ENCODE results near the gene HNRNPUL1. TPM values are rescaled to one million over a fixed set of nuclear protein-coding genes. Genes with fewer than 3 reads are reported as not detected.

HNRNPUL1 gene
- total RNA-seq, 1 donor from 2014 or later: 191 TPM

DNA sequence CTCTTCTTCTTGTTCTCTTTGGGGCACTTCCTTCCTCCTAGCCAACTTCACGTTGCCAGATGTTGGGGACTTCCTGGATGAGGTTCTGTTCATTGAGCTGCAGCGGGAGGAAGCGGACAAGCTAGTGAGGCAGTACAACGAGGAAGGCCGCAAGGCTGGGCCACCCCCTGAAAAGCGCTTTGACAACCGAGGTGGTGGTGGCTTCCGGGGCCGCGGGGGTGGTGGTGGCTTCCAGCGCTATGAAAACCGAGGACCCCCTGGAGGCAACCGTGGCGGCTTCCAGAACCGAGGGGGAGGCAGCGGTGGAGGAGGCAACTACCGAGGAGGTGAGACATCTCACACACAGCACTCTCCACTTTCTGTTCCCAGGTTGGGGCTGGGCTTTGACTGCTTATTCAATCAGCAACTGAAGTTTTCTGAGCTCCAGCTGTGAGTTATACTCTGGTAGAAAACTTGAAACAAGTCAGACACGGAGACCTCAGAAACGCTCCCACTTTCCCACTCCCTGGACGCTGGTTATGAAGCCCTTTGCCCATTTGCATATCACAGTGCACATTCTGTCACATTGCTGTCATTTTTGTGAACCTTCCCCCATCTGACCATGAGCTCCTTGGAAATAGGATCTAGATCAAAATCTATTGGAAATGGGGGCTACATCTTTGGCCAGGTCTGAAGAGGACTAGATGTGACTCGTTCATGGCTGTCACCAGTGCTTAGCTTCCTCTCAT lies 38.6 kb downstream of the HNRNPUL1 start:
- H3K36me3 ChIP-seq: peaks cover 95% of the 10 kb centered on the region
- intact Hi-C loops (cut with DNase I): no loop called here
- TF ChIP-seq, protein P1, sequence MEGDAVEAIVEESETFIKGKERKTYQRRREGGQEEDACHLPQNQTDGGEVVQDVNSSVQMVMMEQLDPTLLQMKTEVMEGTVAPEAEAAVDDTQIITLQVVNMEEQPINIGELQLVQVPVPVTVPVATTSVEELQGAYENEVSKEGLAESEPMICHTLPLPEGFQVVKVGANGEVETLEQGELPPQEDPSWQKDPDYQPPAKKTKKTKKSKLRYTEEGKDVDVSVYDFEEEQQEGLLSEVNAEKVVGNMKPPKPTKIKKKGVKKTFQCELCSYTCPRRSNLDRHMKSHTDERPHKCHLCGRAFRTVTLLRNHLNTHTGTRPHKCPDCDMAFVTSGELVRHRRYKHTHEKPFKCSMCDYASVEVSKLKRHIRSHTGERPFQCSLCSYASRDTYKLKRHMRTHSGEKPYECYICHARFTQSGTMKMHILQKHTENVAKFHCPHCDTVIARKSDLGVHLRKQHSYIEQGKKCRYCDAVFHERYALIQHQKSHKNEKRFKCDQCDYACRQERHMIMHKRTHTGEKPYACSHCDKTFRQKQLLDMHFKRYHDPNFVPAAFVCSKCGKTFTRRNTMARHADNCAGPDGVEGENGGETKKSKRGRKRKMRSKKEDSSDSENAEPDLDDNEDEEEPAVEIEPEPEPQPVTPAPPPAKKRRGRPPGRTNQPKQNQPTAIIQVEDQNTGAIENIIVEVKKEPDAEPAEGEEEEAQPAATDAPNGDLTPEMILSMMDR (IDR thresholded peaks at IDR 0.05): no peak
- no peaks in the 10 kb centered on the region for H3K9me3 ChIP-seq
- H3K27ac ChIP-seq: peak overlapping the region; percentile 31
- H3K27me3 ChIP-seq (ENCODE audit: low read depth): no peaks in the 10 kb centered on the region
- DNase-seq: no peak
- H3K4me3 ChIP-seq: peak overlapping the region; percentile 13
- ATAC-seq: no peak
- H3K4me1 ChIP-seq: peaks cover 43% of the 10 kb centered on the region

DNA sequence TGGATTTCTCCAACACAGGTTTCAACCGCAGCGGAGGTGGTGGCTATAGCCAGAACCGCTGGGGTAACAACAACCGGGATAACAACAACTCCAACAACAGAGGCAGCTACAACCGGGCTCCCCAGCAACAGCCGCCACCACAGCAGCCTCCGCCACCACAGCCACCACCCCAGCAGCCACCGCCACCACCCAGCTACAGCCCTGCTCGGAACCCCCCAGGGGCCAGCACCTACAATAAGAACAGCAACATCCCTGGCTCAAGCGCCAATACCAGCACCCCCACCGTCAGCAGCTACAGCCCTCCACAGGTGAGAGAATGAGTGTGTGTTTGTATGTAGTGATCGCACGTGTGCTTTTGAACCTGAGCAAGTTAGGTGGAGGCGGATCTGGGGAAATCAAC lies 39.8 kb downstream of the HNRNPUL1 start:
- intact Hi-C loops (cut with DNase I): no loop called here
- Histone ChIP-seq H3K36me3 (peaks cover 90% of the 10 kb centered on the region), H3K4me3 (no peak overlapping the region), H3K9me3 (no peaks in the 10 kb centered on the region), H3K27me3 (ENCODE audit: low read depth) (no peaks in the 10 kb centered on the region), H3K27ac (no peak overlapping the region), H3K4me1 (peaks cover 43% of the 10 kb centered on the region)
- DNase-seq (no peak), ATAC-seq (no peak)
- TF ChIP-seq, protein P1 (IDR thresholded peaks at IDR 0.05): no peak

DNA sequence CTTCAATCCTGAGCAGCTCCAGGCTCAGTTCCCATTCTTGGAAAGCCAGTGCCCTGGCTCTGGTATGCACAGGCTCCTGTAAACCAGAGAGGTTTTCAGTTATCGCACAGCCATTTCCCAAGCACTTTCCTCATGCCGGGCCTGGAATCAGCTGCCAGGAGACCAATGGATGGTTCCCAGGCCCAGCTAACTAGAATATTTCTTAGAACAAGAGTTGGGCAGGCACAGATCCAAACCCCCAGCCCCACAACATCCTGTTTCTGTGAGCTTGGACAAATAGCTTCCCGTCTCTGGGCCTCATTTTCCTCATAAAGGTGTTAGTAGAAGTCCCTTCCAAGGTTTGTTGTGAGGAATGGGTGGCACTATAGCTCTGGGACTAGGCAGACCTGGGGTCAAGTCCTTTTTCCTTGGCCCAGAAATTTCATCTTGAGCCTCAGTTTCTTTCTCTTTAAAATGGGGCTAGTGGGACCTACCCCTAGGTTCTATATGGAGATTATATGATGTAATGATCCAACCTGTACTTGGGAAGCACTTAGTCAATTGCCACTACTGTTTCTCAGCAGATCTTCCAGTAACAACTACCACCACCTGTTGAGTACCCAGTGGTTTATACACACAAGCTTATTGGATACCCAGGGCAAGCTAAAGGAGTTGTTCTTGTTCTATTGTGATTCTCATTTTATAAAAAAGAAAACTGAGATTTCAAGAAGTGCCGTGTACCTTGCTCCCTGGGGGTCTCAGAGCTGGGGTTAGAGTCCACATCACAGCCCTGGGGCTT lies 40.7 kb downstream of the HNRNPUL1 start:
- H3K4me1 ChIP-seq: peaks cover 40% of the 10 kb centered on the region
- intact Hi-C loops (cut with DNase I): no loop called here

DNA sequence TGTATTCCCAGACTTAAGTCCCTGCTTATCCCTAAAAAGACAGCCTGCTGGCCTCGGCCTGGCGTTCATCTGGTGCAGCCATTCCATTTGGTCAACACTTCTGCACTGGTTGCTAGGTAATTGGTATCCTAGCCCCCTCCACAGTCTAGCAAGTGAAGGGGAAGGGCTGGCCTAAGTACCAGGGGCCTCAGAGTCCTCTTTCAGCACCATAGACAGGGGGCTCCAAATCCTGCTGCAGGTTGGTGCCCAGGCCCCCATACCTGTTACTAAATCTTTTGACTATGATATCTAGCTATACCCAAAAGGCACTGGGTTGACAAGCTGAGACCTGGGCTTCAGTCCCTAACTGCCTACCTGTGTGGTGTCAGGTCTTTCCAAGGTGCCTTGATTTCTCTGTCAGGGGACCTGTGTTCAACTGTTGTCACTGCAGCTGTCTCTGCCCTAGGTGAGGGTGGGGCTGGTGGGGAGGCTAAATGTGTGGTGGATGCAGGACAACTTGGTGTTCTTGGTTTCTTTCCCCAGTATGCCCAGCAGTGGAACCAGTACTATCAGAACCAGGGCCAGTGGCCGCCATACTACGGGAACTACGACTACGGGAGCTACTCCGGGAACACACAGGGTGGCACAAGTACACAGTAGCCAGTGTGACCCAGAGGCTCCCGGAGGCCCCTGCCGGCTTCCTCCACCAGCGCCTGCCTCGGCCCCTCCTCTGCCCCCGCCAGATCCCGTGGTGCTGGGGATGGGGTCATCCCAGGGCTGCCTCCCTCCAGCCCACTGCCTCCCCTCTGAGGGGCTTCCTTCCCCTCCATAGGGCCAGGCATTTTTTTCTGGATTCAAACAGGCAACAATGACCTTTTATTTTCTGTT lies 42.0 kb downstream of the HNRNPUL1 start:
- ATAC-seq (no peak), DNase-seq (no peak)
- Histone ChIP-seq H3K36me3 (peaks cover 69% of the 10 kb centered on the region), H3K9me3 (no peaks in the 10 kb centered on the region), H3K27ac (peak overlapping the region; percentile 94), H3K4me1 (peaks cover 37% of the 10 kb centered on the region), H3K27me3 (ENCODE audit: low read depth) (no peaks in the 10 kb centered on the region), H3K4me3 (no peak overlapping the region)
- TF ChIP-seq, protein P1 (IDR thresholded peaks at IDR 0.05): no peak
- intact Hi-C loops (cut with DNase I): no loop called here

More for the DNA sequence above, 40.7 kb downstream of the HNRNPUL1 start:
- H3K9me3 ChIP-seq: no peaks in the 10 kb centered on the region
- H3K4me3 ChIP-seq: no peak overlapping the region
- DNase-seq: no peak
- H3K27ac ChIP-seq: peak overlapping the region; percentile 34
- H3K27me3 ChIP-seq (ENCODE audit: low read depth): no peaks in the 10 kb centered on the region
- ATAC-seq: no peak
- peaks cover 82% of the 10 kb centered on the region for H3K36me3 ChIP-seq
- TF ChIP-seq, protein P1 (IDR thresholded peaks at IDR 0.05): no peak

Data from lower lobe of right lung (tissue), 2 donors.